Muscle of leg (tissue), 9 donors: ENCODE data around the gene NSF. TPM values are rescaled to one million over a fixed set of nuclear protein-coding genes. Genes with fewer than 3 reads are reported as not detected.

Experiments used
- polyA plus RNA-seq, 8 donors: library from polyadenylated mRNA; unstranded; fragments of 120-200 nt; gene quantifications; one replicate each; pipeline versions ENCODE4 v1.2.1 to v1.2.3, GENCODE V29; 2013; ENCODE audit warnings: inconsistent platforms in 1 of 8, low replicate concordance in 1 of 8; ENCODE audit not compliant: insufficient read length in 8 of 8, insufficient read depth in 1 of 8
- total RNA-seq: library from RNA; stranded (reverse); fragments of 120-200 nt; gene quantifications from one replicate; pipeline ENCODE4 v1.2.4, GENCODE V29; 2013

Gene NSF
- total and polyA plus RNA-seq, 9 donors, result 13.6 to 27.2 (median 19.1) TPM

Other genes starting within 250 kb of the NSF start
- gene ARL17B, start 228.9 kb upstream of the NSF start, total RNA-seq, result 10.6 TPM
- gene ARL17B, start 228.9 kb upstream of the NSF start, polyA plus RNA-seq, result 1 to 10 TPM; 4.4 to 9.0 (median 7.1) TPM
- gene LRRC37A2, start 78.2 kb upstream of the NSF start, total RNA-seq, result 8.5 TPM
- 10 to 100 TPM; 11.5 to 28.4 (median 13.6) TPM for gene LRRC37A2, start 78.2 kb upstream of the NSF start, polyA plus RNA-seq
- gene ARL17A, start 11.0 kb upstream of the NSF start, total RNA-seq, result 12.9 TPM
- 10 to 100 TPM; 11.2 to 18.2 (median 14.1) TPM for gene ARL17A, start 11.0 kb upstream of the NSF start, polyA plus RNA-seq
- gene WNT3, start 228.0 kb downstream of the NSF start, total RNA-seq, result 1.9 TPM
- 1 to 10 TPM; 2.1 to 8.9 (median 3.0) TPM for gene WNT3, start 228.0 kb downstream of the NSF start, polyA plus RNA-seq